Purkinje cell (primary cell): ENCODE data around the gene AKAP3. TPM values are rescaled to one million over a fixed set of nuclear protein-coding genes. Genes with fewer than 3 reads are reported as not detected.

Source experiments
- polyA plus RNA-seq: library from polyadenylated mRNA; unstranded; fragments of >200 nt; fragmentation: Nextera tagmentation; gene quantifications from 2 replicates; pipeline ENCODE4 v1.2.1, GENCODE V29; 2014

Gene AKAP3
- polyA plus RNA-seq: 0.22 and 1.0 TPM in 2 replicates

DNA sequence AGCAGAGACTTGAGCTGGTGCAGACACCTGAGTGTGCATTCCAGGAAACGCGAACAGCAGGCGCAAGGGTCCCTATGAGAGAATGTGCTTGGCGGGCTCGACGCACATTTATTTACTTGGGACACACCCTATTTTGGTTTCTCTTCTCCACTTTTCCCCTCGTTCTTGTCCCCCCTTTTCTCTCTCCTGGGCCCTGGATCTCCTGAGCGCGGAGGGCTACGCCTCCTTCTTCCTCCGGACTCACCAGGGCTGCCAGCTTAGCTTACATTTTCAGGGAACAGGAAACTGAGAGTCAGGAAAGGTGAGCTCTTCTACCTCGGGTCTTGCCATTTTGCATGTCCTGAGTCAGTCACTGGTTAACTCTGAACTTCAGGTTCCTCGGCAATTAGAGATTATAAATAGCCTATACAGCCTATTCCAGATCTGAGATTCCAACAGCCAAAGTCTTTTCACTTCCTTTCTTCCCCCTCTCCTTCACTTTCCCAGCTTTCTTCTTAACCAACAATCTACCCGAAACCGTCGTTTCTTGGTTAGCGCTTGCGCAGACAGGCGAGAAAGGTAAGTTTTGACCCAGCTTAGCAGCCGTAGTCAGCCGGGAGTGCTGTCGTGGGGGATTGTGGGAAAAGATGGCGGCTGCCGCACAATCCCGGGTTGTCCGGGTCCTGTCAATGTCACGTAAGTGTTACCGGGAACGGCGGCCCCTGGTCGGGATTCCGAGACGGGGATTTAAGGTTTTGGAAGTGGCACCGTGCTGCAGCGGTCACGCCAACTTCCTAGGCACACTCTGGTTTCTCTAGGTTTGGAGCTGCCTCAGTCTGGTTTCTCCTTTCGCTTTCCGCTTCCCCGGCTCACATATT, at the start of gene AKAP3, which contains the start of gene NDUFA9:
TSS of gene AKAP3 (minus strand) at position 551 of the 857 bp plus-strand sequence. CDS start 10,855 bp downstream, outside the sequence.
TSS of gene NDUFA9 (plus strand) at position 614 of the 857 bp plus-strand sequence. CDS start at position 627, 13 bp downstream.

Other genes starting within 250 kb of the AKAP3 start
- 1.4 TPM in 1 of 2 replicates, not detected in the other for gene FGF6, start 203.2 kb downstream of the AKAP3 start, polyA plus RNA-seq
- gene RAD51AP1, start 110.2 kb downstream of the AKAP3 start, polyA plus RNA-seq: 1.8 and 6.7 TPM in 2 replicates
- gene DYRK4, start 86.8 kb downstream of the AKAP3 start, polyA plus RNA-seq: 5.5 and 19.3 TPM in 2 replicates
- 438 and 533 TPM in 2 replicates for gene NDUFA9, start 63 bp upstream of the AKAP3 start, polyA plus RNA-seq
- gene GALNT8, start 71.3 kb upstream of the AKAP3 start, polyA plus RNA-seq: 76.3 and 79.6 TPM in 2 replicates